Thyroid gland (tissue), 4 donors: ENCODE data around the gene PLCH1. TPM values are rescaled to one million over a fixed set of nuclear protein-coding genes. Genes with fewer than 3 reads are reported as not detected.

Source experiments
- DNase-seq, 2 donors: peaks; one replicate each; pipeline ENCODE4 v3.0.0-alpha.2; 2019
- H3K27ac ChIP-seq, 3 donors: fragments of 200-600 bp; sonication (generic); 1 replicate in 2 of 3; 2 replicates in 1 of 3; pipeline ENCODE4 v1.5.1; 2016 to 2019; ENCODE audit warnings: mild to moderate bottlenecking in 1 of 3, moderate library complexity in 1 of 3
- H3K27me3 ChIP-seq: fragments of 200-600 bp; sonication (generic); one replicate; pipeline ENCODE4 v1.5.1; 2019
- H3K36me3 ChIP-seq, 2 donors: fragments of 200-600 bp; sonication (generic); one replicate each; pipeline ENCODE4 v1.5.1; 2016 to 2019
- H3K4me1 ChIP-seq, 2 donors: fragments of 200-600 bp; sonication (generic); one replicate each; pipeline ENCODE4 v1.5.1; 2017 to 2019
- H3K4me3 ChIP-seq, 3 donors: fragments of 200-600 bp; sonication (generic); replicated peaks in 1 of 3; 1 replicate in 2 of 3; 2 replicates in 1 of 3; pipeline ENCODE4 v1.5.1; 2016; ENCODE audit warnings: mild to moderate bottlenecking in 1 of 3
- H3K9me3 ChIP-seq: fragments of 200-600 bp; sonication (generic); one replicate; pipeline ENCODE4 v1.5.1; 2017
- CTCF ChIP-seq, 6 experiments: fragments of 200-600 bp in 3 of 6; fragments of 450-650 bp in 3 of 6; sonication (generic) in 3 of 6; IDR thresholded peaks; one replicate each; pipeline ENCODE4 v1.5.1; 2016 to 2019; ENCODE audit warnings: antibody characterized with exemption in 6 of 6, mild to moderate bottlenecking in 2 of 6, inconsistent platforms in 1 of 6, moderate library complexity in 1 of 6
- POLR2A ChIP-seq, 2 donors: fragments of 450-650 bp; IDR thresholded peaks; one replicate each; pipeline ENCODE4 v1.6.1; 2017; ENCODE audit warnings: antibody characterized with exemption in 2 of 2, mild to moderate bottlenecking in 2 of 2, moderate library complexity in 1 of 2
- WGBS, 2 donors: methylation state at CpG; one replicate each; pipeline ENCODE4 v1.1.5; 2017; 5-methylcytosine and 5-hydroxymethylcytosine counted together
- intact Hi-C: fragments of 100-400 bp; cut with DNase I; formaldehyde crosslinking; loops from one replicate; pipeline ENCODE4 v1.15.1; 2023
- total RNA-seq, 4 donors: library from RNA; depleted of rRNA; stranded (reverse); fragments of >200 nt; gene quantifications; one replicate each; pipeline ENCODE4 v1.2.3, GENCODE V29; 2016

Gene PLCH1
- total RNA-seq, 4 donors from 2014 or later: 4.3 to 20.6 (median 14.1) TPM

GRCh38 chr3:155785662-155786295 lies 40.9 kb upstream of the PLCH1 start:
- no peak overlapping the region for H3K27ac ChIP-seq
- H3K27me3 ChIP-seq: no peaks in the 10 kb centered on the region
- intact Hi-C loops: no loop called here
- no peaks in the 10 kb centered on the region for H3K4me1 ChIP-seq
- H3K4me3 ChIP-seq: no peak overlapping the region
- peak; percentile 27 to 30 for DNase-seq
- no peaks in the 10 kb centered on the region for H3K9me3 ChIP-seq
- H3K36me3 ChIP-seq: no peaks in the 10 kb centered on the region
- TF ChIP-seq POLR2A (IDR thresholded peaks at IDR 0.05): no peak
- no peak for TF ChIP-seq CTCF (IDR thresholded peaks at IDR 0.05)

DNA sequence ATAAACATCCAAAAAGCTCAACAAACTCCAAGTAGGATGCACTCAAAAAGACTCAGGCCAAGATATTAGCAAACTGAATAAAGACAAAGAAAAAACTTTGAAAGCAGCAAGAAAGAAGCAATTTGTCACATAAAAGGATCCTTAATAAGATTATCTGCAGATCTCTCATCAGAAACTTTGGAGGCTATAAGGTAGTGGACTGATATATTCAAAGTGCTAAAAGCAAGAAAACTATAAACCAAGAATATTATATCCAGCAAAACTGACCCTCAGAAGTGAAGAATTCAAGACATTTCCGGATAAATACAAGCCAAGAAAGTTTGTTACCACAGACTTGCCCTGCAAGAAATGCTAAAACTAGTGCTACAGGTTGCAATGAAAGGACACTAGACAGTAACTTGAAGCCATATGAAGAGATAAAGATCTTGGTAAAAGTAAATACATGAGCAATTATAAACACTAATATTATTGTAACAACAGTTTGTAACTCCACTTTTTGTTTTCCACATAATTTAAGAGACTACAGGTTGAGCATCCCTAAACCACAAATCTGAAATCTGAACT lies 37.6 kb upstream of the PLCH1 start:
- TF ChIP-seq POLR2A (IDR thresholded peaks at IDR 0.05): no peak
- no peak for TF ChIP-seq CTCF (IDR thresholded peaks at IDR 0.05)

DNA sequence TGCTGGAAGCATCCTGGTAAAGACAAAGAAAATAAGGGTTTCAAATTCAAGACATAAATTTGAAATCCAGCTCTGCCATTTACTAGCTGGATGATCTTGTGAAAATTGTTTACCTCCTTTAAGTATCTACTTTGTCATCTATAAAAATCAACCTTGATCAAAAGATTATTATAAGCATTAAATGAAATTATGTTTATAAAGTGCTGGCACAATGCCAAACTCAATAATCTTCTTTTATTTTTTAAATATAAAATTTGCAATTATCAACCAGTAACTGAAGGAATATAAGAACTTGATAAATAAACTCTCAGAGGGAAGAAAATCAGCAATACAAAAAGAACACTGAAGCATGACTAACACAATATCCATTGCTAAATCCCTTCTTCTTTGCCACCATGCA lies 35.4 kb upstream of the PLCH1 start:
- Histone ChIP-seq H3K36me3 (no peaks in the 10 kb centered on the region), H3K9me3 (no peaks in the 10 kb centered on the region), H3K27me3 (no peaks in the 10 kb centered on the region), H3K4me3 (no peak overlapping the region), H3K27ac (no peak overlapping the region), H3K4me1 (no peaks in the 10 kb centered on the region)
- TF ChIP-seq CTCF (IDR thresholded peaks at IDR 0.05) (no peak), POLR2A (IDR thresholded peaks at IDR 0.05) (no peak)
- intact Hi-C loops: no loop called here
- no peak for DNase-seq

More for the DNA sequence above, 37.6 kb upstream of the PLCH1 start:
- no peak for DNase-seq
- no peaks in the 10 kb centered on the region for H3K36me3 ChIP-seq
- no peaks in the 10 kb centered on the region for H3K9me3 ChIP-seq
- H3K4me1 ChIP-seq: no peaks in the 10 kb centered on the region
- H3K4me3 ChIP-seq: no peak overlapping the region
- H3K27me3 ChIP-seq: no peaks in the 10 kb centered on the region
- H3K27ac ChIP-seq: no peak overlapping the region
- intact Hi-C loops: no loop called here
- 94 to 97% methylated on average over 1 of the region's 1 CpG for WGBS, 2 donors

DNA sequence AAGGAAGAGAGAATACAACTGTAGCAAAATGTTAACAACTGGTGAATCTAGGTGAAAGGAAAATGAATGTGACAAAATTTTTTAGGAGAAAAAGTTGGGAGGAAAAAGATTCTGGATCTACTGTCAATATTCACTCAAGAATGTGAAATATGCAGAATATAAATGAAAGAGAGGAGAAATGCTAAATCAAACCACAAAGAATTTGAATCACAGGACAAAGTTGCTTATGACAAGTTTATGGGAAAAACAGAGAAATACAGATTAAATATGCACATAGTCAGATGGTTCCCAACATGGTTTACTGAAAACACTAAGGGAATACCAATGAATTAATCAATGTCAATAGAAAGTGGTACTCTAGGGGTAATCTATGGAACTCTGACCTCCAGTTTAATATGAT lies 33.6 kb upstream of the PLCH1 start:
- intact Hi-C loops: no loop called here
- no peak for TF ChIP-seq POLR2A (IDR thresholded peaks at IDR 0.05)
- no peak for TF ChIP-seq CTCF (IDR thresholded peaks at IDR 0.05)
- Histone ChIP-seq H3K4me1 (no peaks in the 10 kb centered on the region), H3K9me3 (no peaks in the 10 kb centered on the region), H3K27ac (no peak overlapping the region), H3K4me3 (no peak overlapping the region), H3K36me3 (peaks cover 0 to 5% of the 10 kb centered on the region in 2 donors), H3K27me3 (no peaks in the 10 kb centered on the region)
- no peak for DNase-seq

DNA sequence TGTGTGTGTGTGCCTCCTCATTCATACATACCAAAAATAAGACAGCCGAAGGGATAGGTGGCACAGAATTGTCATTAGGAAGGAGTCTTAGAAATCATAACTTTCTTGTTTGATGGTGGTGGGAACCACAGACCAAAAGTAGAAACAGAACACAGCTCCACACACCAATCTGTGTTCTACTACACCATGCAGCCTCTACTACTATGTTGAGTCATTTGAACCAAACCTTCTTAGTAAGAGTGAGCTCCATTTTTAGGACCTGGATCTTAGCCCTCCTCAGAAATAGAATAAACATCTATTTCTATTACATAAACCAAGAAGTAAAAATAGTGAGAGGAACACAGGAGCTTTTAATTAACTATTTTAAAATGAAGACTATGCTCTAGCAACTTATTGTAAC lies 27.9 kb upstream of the PLCH1 start:
- Histone ChIP-seq H3K27me3 (no peaks in the 10 kb centered on the region), H3K4me3 (no peak overlapping the region), H3K9me3 (no peaks in the 10 kb centered on the region), H3K27ac (no peak overlapping the region), H3K4me1 (no peaks in the 10 kb centered on the region), H3K36me3 (peaks cover 0 to 5% of the 10 kb centered on the region in 2 donors)
- intact Hi-C loops: no loop called here
- DNase-seq: no peak
- 96 to 100% methylated on average over 1 of the region's 1 CpG for WGBS, 2 donors
- TF ChIP-seq CTCF (IDR thresholded peaks at IDR 0.05) (no peak), POLR2A (IDR thresholded peaks at IDR 0.05) (no peak)
